SK-N-SH treated with all-trans-retinoic acid at 6 μM for 48 hours (cell line): ENCODE results near the gene IKZF2.

Source experiments
- ARNTL ChIP-seq: fragments of 450-650 bp; formaldehyde crosslinking; IDR thresholded peaks from 2 replicates; pipeline ENCODE4 v1.5.0; 2020; ENCODE audit warnings: low read depth, mild to moderate bottlenecking, moderate library complexity, borderline replicate concordance
- GLIS3 ChIP-seq: fragments of 250-450 bp; sonication (Bioruptor Pico); IDR thresholded peaks from 2 replicates; pipeline ENCODE4 v1.5.0; 2020; ENCODE audit warnings: mild to moderate bottlenecking, moderate library complexity
- ISL1 ChIP-seq: fragments of 250-450 bp; sonication (Bioruptor Pico); IDR thresholded peaks from 2 replicates; pipeline ENCODE4 v2.1.2; 2022; ENCODE audit warnings: mild to moderate bottlenecking, moderate library complexity
- OSR1 ChIP-seq: fragments of 250-450 bp; sonication (Bioruptor Pico); IDR thresholded peaks from 2 replicates; pipeline ENCODE4 v1.8.0; 2022; ENCODE audit warnings: moderate library complexity, mild to moderate bottlenecking, inconsistent platforms
- RARB ChIP-seq: fragments of 250-450 bp; sonication (Bioruptor Pico); IDR thresholded peaks from 2 replicates; pipeline ENCODE4 v1.8.0; 2021; ENCODE audit warnings: mild to moderate bottlenecking, moderate library complexity
- TCF4 ChIP-seq: fragments of 250-450 bp; sonication (Bioruptor Pico); IDR thresholded peaks from 2 replicates; pipeline ENCODE4 v1.8.0; 2021; ENCODE audit warnings: mild to moderate bottlenecking, moderate library complexity, borderline replicate concordance
- ZFP3 ChIP-seq: fragments of 250-450 bp; sonication (Bioruptor Pico); IDR thresholded peaks from 2 replicates; pipeline ENCODE4 v1.5.0; 2020; ENCODE audit warnings: mild to moderate bottlenecking, moderate library complexity
- ZFP30 ChIP-seq: fragments of 450-650 bp; formaldehyde crosslinking; IDR thresholded peaks from 2 replicates; pipeline ENCODE4 v1.5.0; 2022; ENCODE audit warnings: mild to moderate bottlenecking, moderate library complexity
- ZNF565 ChIP-seq: fragments of 450-650 bp; formaldehyde crosslinking; conservative IDR thresholded peaks from 2 replicates; pipeline ENCODE4 v1.5.0; 2020; ENCODE audit warnings: low read depth, mild to moderate bottlenecking, moderate library complexity
- ZNF70 ChIP-seq: fragments of 450-650 bp; formaldehyde crosslinking; IDR thresholded peaks from 2 replicates; pipeline ENCODE4 v1.5.0; 2020; ENCODE audit warnings: mild to moderate bottlenecking, moderate library complexity
- ZNF8 ChIP-seq: fragments of 450-650 bp; formaldehyde crosslinking; IDR thresholded peaks from 2 replicates; pipeline ENCODE4 v1.5.0; 2020; ENCODE audit warnings: mild to moderate bottlenecking, moderate library complexity
- TF ChIP-seq, protein P1 (sequence below): fragments of 250-450 bp; sonication (Bioruptor Pico); IDR thresholded peaks from 2 replicates; pipeline ENCODE4 v1.5.1; 2020; ENCODE audit warnings: low read depth, mild to moderate bottlenecking, moderate library complexity
- TF ChIP-seq, protein P2 (sequence below): fragments of 250-450 bp; sonication (Bioruptor Pico); IDR thresholded peaks from 2 replicates; pipeline ENCODE4 v1.8.0; 2020; ENCODE audit warnings: mild to moderate bottlenecking, moderate library complexity, borderline replicate concordance
- TF ChIP-seq, protein P3 (sequence below): fragments of 250-450 bp; sonication (Bioruptor Pico); IDR thresholded peaks from 2 replicates; pipeline ENCODE4 v1.5.1; 2021; ENCODE audit warnings: mild to moderate bottlenecking, moderate library complexity

DNA sequence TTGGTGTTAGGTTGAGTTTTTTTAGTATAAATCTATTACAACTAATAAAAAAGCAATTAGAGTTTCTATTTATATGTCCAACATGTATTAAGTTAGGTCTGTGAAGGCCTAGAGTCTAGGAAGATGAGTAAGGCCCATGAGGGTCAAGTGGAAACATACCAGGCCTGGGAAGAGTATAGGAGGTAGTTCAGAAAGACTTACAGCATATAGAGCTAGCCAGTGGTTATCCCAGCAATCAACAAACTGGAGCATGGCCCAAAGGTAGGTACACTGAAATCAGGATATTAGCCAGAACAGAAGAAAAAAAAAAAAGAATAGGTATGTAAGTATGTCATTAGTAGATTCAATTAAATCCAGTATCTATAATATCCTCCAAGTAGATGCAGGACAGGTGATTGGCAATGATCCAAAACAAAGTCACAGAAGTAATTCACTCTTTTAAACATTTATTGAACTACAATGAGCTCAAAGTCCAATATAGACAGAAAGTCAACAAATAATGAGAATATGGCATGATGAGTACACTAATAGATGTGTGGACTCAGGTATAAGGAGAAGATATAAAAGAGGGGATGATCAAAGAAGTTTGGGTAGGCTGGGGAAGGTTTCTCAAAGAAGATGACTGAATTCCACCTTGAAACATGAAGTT lies 70.3 kb downstream of the IKZF2 start:
- TF ChIP-seq ZNF8 (CRISPR knock-in tag) (no peak), ARNTL (CRISPR knock-in tag) (no peak), ZFP30 (no peak), ZNF70 (CRISPR knock-in tag) (no peak), RARB (CRISPR knock-in tag) (no peak), GLIS3 (CRISPR knock-in tag) (no peak), ZFP3 (CRISPR knock-in tag) (no peak), ZNF565 (CRISPR knock-in tag) (no peak), ISL1 (no peak), TCF4 (no peak), OSR1 (no peak)
- TF ChIP-seq, protein P1, sequence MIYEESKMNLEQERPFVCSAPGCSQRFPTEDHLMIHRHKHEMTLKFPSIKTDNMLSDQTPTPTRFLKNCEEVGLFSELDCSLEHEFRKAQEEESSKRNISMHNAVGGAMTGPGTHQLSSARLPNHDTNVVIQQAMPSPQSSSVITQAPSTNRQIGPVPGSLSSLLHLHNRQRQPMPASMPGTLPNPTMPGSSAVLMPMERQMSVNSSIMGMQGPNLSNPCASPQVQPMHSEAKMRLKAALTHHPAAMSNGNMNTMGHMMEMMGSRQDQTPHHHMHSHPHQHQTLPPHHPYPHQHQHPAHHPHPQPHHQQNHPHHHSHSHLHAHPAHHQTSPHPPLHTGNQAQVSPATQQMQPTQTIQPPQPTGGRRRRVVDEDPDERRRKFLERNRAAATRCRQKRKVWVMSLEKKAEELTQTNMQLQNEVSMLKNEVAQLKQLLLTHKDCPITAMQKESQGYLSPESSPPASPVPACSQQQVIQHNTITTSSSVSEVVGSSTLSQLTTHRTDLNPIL, result no peak
- TF ChIP-seq, protein P2, sequence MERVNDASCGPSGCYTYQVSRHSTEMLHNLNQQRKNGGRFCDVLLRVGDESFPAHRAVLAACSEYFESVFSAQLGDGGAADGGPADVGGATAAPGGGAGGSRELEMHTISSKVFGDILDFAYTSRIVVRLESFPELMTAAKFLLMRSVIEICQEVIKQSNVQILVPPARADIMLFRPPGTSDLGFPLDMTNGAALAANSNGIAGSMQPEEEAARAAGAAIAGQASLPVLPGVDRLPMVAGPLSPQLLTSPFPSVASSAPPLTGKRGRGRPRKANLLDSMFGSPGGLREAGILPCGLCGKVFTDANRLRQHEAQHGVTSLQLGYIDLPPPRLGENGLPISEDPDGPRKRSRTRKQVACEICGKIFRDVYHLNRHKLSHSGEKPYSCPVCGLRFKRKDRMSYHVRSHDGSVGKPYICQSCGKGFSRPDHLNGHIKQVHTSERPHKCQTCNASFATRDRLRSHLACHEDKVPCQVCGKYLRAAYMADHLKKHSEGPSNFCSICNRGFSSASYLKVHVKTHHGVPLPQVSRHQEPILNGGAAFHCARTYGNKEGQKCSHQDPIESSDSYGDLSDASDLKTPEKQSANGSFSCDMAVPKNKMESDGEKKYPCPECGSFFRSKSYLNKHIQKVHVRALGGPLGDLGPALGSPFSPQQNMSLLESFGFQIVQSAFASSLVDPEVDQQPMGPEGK (CRISPR knock-in tag), result no peak
- TF ChIP-seq, protein P3, sequence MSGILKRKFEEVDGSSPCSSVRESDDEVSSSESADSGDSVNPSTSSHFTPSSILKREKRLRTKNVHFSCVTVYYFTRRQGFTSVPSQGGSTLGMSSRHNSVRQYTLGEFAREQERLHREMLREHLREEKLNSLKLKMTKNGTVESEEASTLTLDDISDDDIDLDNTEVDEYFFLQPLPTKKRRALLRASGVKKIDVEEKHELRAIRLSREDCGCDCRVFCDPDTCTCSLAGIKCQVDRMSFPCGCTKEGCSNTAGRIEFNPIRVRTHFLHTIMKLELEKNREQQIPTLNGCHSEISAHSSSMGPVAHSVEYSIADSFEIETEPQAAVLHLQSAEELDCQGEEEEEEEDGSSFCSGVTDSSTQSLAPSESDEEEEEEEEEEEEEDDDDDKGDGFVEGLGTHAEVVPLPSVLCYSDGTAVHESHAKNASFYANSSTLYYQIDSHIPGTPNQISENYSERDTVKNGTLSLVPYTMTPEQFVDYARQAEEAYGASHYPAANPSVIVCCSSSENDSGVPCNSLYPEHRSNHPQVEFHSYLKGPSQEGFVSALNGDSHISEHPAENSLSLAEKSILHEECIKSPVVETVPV (CRISPR knock-in tag), result no peak
